PC-9 (cell line): Measurements from ENCODE around the gene SMTNL2. TPM values are rescaled to one million over a fixed set of nuclear protein-coding genes. Genes with fewer than 3 reads are reported as not detected.

ENCODE experiments used
- total RNA-seq: library from RNA; stranded (reverse); gene quantifications from 2 replicates; pipeline ENCODE4 v1.2.3, GENCODE V29; 2021

SMTNL2 gene
- total RNA-seq, 1 experiment from 2014 or later = not detected

Other genes starting within 250 kb of the SMTNL2 start
- gene UBE2G1, start 217.9 kb upstream of the SMTNL2 start, total RNA-seq = 104 and 111 TPM in 2 replicates
- 14.8 and 15.9 TPM in 2 replicates for gene SPNS3, start 150.6 kb upstream of the SMTNL2 start, total RNA-seq
- 25.7 and 33.8 TPM in 2 replicates for gene SPNS2, start 85.6 kb upstream of the SMTNL2 start, total RNA-seq
- gene MYBBP1A, start 29.1 kb upstream of the SMTNL2 start, total RNA-seq = 76.3 and 89.1 TPM in 2 replicates
- 3.7 and 7.5 TPM in 2 replicates for gene GGT6, start 24.0 kb upstream of the SMTNL2 start, total RNA-seq
- gene ALOX15, start 57.1 kb downstream of the SMTNL2 start, total RNA-seq = 1.8 and 2.8 TPM in 2 replicates
- 99.6 and 106 TPM in 2 replicates for gene PELP1, start 119.6 kb downstream of the SMTNL2 start, total RNA-seq
- gene ARRB2, start 126.1 kb downstream of the SMTNL2 start, total RNA-seq = 79.7 and 110 TPM in 2 replicates
- 19.6 and 19.7 TPM in 2 replicates for gene MED11, start 146.9 kb downstream of the SMTNL2 start, total RNA-seq
- gene ZMYND15, start 155.3 kb downstream of the SMTNL2 start, total RNA-seq = 2.3 and 5.4 TPM in 2 replicates
- 52.4 and 60.2 TPM in 2 replicates for gene CXCL16, start 155.4 kb downstream of the SMTNL2 start, total RNA-seq
- not detected in 2 replicates for gene TM4SF5, start 187.4 kb downstream of the SMTNL2 start, total RNA-seq
- 3.6 and 4.1 TPM in 2 replicates for gene VMO1, start 201.8 kb downstream of the SMTNL2 start, total RNA-seq
- gene GLTPD2, start 204.4 kb downstream of the SMTNL2 start, total RNA-seq = not detected in 2 replicates
- gene PSMB6, start 211.6 kb downstream of the SMTNL2 start, total RNA-seq = 214 and 326 TPM in 2 replicates
- 95.5 and 116 TPM in 2 replicates for gene PLD2, start 222.6 kb downstream of the SMTNL2 start, total RNA-seq
- gene MINK1, start 248.8 kb downstream of the SMTNL2 start, total RNA-seq = 160 and 190 TPM in 2 replicates